Breast epithelium (tissue), 3 donors: ENCODE data around the gene AURKB.

Experiments
- POLR2A ChIP-seq: fragments of 450-650 bp; IDR thresholded peaks from one replicate; pipeline ENCODE4 v1.6.1; 2016; ENCODE audit warnings: antibody characterized with exemption, mild to moderate bottlenecking, moderate library complexity
- POLR2AphosphoS5 ChIP-seq, 3 donors: sonication (generic); formaldehyde crosslinking; IDR thresholded peaks; one replicate each; pipeline ENCODE4 v1.6.1; 2017; ENCODE audit warnings: antibody characterized with exemption in 3 of 3
- TF ChIP-seq, protein P1 (sequence below), 3 donors: fragments of 450-650 bp; IDR thresholded peaks; one replicate each; pipeline ENCODE4 v1.5.1; 2016 to 2017; ENCODE audit warnings: antibody characterized with exemption in 3 of 3, mild to moderate bottlenecking in 3 of 3, moderate library complexity in 3 of 3

GRCh38 chr17:8163978-8164814, 46.2 kb downstream of the AURKB start:
- TF ChIP-seq, protein P1, sequence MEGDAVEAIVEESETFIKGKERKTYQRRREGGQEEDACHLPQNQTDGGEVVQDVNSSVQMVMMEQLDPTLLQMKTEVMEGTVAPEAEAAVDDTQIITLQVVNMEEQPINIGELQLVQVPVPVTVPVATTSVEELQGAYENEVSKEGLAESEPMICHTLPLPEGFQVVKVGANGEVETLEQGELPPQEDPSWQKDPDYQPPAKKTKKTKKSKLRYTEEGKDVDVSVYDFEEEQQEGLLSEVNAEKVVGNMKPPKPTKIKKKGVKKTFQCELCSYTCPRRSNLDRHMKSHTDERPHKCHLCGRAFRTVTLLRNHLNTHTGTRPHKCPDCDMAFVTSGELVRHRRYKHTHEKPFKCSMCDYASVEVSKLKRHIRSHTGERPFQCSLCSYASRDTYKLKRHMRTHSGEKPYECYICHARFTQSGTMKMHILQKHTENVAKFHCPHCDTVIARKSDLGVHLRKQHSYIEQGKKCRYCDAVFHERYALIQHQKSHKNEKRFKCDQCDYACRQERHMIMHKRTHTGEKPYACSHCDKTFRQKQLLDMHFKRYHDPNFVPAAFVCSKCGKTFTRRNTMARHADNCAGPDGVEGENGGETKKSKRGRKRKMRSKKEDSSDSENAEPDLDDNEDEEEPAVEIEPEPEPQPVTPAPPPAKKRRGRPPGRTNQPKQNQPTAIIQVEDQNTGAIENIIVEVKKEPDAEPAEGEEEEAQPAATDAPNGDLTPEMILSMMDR (IDR thresholded peaks at IDR 0.05): no peak
- TF ChIP-seq POLR2A (no peak), POLR2AphosphoS5 (IDR thresholded peaks at IDR 0.05) (peak in 1 of 3 donors; percentile 52)
